Measurements from ENCODE around the gene TMEM255B. TPM values are rescaled to one million over a fixed set of nuclear protein-coding genes. Genes with fewer than 3 reads are reported as not detected.

Gene TMEM255B
- total RNA-seq, 1 experiment from 2014 or later = 7.7 TPM

DNA sequence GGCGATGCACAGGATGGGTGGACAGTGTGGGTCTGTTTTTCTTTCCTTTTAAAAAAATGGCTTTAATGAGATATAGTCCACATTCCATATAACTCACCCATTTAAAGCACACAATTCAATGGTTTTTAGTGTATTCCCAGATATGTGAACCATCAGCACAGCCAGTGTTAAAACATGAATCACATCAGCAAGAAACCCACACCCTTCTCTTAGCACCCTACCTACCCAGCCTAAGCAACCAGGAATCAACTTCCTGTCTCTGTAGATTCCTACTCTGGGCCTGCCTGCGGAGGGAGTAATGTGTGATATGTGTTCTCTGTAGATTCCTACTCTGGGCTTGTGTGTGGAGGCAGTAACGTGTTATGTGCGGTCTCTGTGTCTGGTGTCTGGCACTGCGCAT lies 11.9 kb downstream of the TMEM255B start:
- Histone ChIP-seq H3K9me3 (ENCODE audit: control insufficient read depth in 1 of 2, insufficient read depth in 1 of 2, low read depth in 1 of 2, low read length in 2 of 2) (no peaks in the 10 kb centered on the region), H3K36me3 (ENCODE audit: control insufficient read depth in 1 of 2, insufficient read depth in 2 of 2, low read length in 2 of 2) (no peaks in the 10 kb centered on the region), H3K27ac (ENCODE audit: low read depth, low read length) (no peak overlapping the region), H3K9me2 (ENCODE audit: insufficient read depth) (no peaks in the 10 kb centered on the region), H3K9ac (ENCODE audit: low read length) (no peak overlapping the region), H3K4me1 (ENCODE audit: control insufficient read depth in 1 of 2, insufficient read depth in 2 of 2, low read length in 2 of 2) (peaks cover 0 to 8% of the 10 kb centered on the region in 2 experiments; a peak in 2 of 4 replicates), H3K27me3 (ENCODE audit: insufficient read depth, low read length) (no peaks in the 10 kb centered on the region), H3K79me2 (ENCODE audit: insufficient read depth, low read length) (no peaks in the 10 kb centered on the region), H3K4me3 (replicated peaks in 1 of 2; ENCODE audit: low read depth in 1 of 2, low read length in 2 of 2) (no peak overlapping the region), H2AFZ (ENCODE audit: low read depth, low read length, poor library complexity, severe bottlenecking) (no peak overlapping the region), H3K4me2 (ENCODE audit: low read length) (no peak overlapping the region), H4K20me1 (ENCODE audit: insufficient read depth) (no peaks in the 10 kb centered on the region)
- ChIA-PET RAD21 (ENCODE audit: low non-redundant PET in 1 of 2, low total read pairs in 2 of 2, uncharacterized antibody in 2 of 2, unreplicated experiment in 2 of 2) (no interaction called here), CTCF (no interaction called here), POLR2A (no interaction called here)
- BruUV-seq (replicated peaks) = no TSS peak
- ATAC-seq (no peak), DNase-seq (ENCODE audit: low read depth, low spot score) (no peak)
- TF ChIP-seq YY1 (IDR thresholded peaks at IDR 0.05; ENCODE audit: extremely low read depth, insufficient replicate concordance, low read depth, low read length) = no peak
- TF ChIP-seq POLR2AphosphoS5 (IDR thresholded peaks at IDR 0.05; ENCODE audit: low read depth, low read length) = no peak
- no peak for TF ChIP-seq POLR2A (IDR thresholded peaks at IDR 0.05; ENCODE audit: borderline replicate concordance, extremely low read depth, insufficient read depth, insufficient read length)
- TF ChIP-seq ZFX (IDR thresholded peaks at IDR 0.05) = no peak
- no peak for TF ChIP-seq FOSL1 (IDR thresholded peaks at IDR 0.05; ENCODE audit: low read depth)
- TF ChIP-seq, protein P1, sequence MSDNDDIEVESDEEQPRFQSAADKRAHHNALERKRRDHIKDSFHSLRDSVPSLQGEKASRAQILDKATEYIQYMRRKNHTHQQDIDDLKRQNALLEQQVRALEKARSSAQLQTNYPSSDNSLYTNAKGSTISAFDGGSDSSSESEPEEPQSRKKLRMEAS (IDR thresholded peaks at IDR 0.05) = no peak
- TF ChIP-seq RAD21 (IDR thresholded peaks at IDR 0.05; ENCODE audit: low read depth) = no peak
- TF ChIP-seq SP1 (IDR thresholded peaks at IDR 0.05; ENCODE audit: low read depth) = no peak
- TF ChIP-seq, protein P2, sequence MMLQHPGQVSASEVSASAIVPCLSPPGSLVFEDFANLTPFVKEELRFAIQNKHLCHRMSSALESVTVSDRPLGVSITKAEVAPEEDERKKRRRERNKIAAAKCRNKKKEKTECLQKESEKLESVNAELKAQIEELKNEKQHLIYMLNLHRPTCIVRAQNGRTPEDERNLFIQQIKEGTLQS (IDR thresholded peaks at IDR 0.05) = no peak
- TF ChIP-seq CBX3 (IDR thresholded peaks at IDR 0.05; ENCODE audit: low read depth) = no peak
- no peak for TF ChIP-seq EZH2 (IDR thresholded peaks at IDR 0.05)
- TF ChIP-seq CEBPB (IDR thresholded peaks at IDR 0.05; ENCODE audit: low read depth) = no peak
- no peak for TF ChIP-seq JUND (IDR thresholded peaks at IDR 0.05)
- TF ChIP-seq SRF (IDR thresholded peaks at IDR 0.05; ENCODE audit: low read depth) = no peak
- intact Hi-C loops (cut with micrococcal nuclease) = no loop called here
